Fibroblast of villous mesenchyme (primary cell): ENCODE measurements around the gene STX8. TPM values are rescaled to one million over a fixed set of nuclear protein-coding genes. Genes with fewer than 3 reads are reported as not detected.

ENCODE experiments used
- DNase-seq: peaks from one replicate; pipeline ENCODE4 v3.0.0-alpha.2; 2010; ENCODE audit warnings: low read depth
- H3K4me3 ChIP-seq: 2 replicates; pipeline ENCODE4 v1.5.1; 2011; ENCODE audit warnings: low read depth, mild to moderate bottlenecking, low read length
- CTCF ChIP-seq: IDR thresholded peaks from 2 replicates; pipeline ENCODE4 v1.5.1; 2012; ENCODE audit warnings: low read depth, mild to moderate bottlenecking, low read length; ENCODE audit not compliant: insufficient read depth
- total RNA-seq: library from RNA; depleted of rRNA; stranded (reverse); fragments of >200 nt; gene quantifications from 2 replicates; pipeline ENCODE4 v1.2.3, GENCODE V29; 2012

STX8 gene
- total RNA-seq, 1 donor, result 91.1 TPM

- no peak for TF ChIP-seq CTCF
- H3K4me3 ChIP-seq, result no peak overlapping the region
- DNase-seq, result no peak
Observed at GRCh38 chr17:9421525-9421924, 154.1 kb downstream of the STX8 start.

- no peak overlapping the region for H3K4me3 ChIP-seq
- no peak for TF ChIP-seq CTCF
- no peak for DNase-seq
Observed at GRCh38 chr17:9419932-9420453, 155.6 kb downstream of the STX8 start.

GRCh38 chr17:9414471-9414870 lies 161.1 kb downstream of the STX8 start:
- TF ChIP-seq CTCF, result no peak
- H3K4me3 ChIP-seq, result no peak overlapping the region
- no peak for DNase-seq

- DNase-seq, result no peak
- no peak for TF ChIP-seq CTCF
Observed at GRCh38 chr17:9410737-9411136, 164.9 kb downstream of the STX8 start.

GRCh38 chr17:9410301-9410700 lies 165.3 kb downstream of the STX8 start:
- no peak for DNase-seq
- TF ChIP-seq CTCF, result no peak
- H3K4me3 ChIP-seq, result no peak overlapping the region

More at GRCh38 chr17:9410737-9411136, 164.9 kb downstream of the STX8 start:
- no peak overlapping the region for H3K4me3 ChIP-seq

GRCh38 chr17:9409878-9410277 lies 165.7 kb downstream of the STX8 start:
- DNase-seq, result no peak

More at GRCh38 chr17:9409878-9410277, 165.7 kb downstream of the STX8 start:
- H3K4me3 ChIP-seq, result no peak overlapping the region
- TF ChIP-seq CTCF, result no peak
